Activated naive CD8-positive, alpha-beta T cell (primary cell): Measurements from ENCODE around the gene RBM24.
A peak's percentile ranks its signal among the peaks of the same experiment; 100 is the strongest.

Experiments
- H3K27ac Mint-ChIP-seq: one replicate; pipeline ENCODE4 v1.8.0; 2021; ENCODE audit warnings: mixed read lengths
- H3K27me3 Mint-ChIP-seq: one replicate; pipeline ENCODE4 v1.8.0; 2021; ENCODE audit warnings: mixed read lengths
- H3K36me3 Mint-ChIP-seq: one replicate; pipeline ENCODE4 v1.8.0; 2021; ENCODE audit warnings: mixed read lengths
- H3K4me1 Mint-ChIP-seq: one replicate; pipeline ENCODE4 v1.8.0; 2021; ENCODE audit warnings: low read depth, mixed read lengths
- H3K4me3 Mint-ChIP-seq: one replicate; pipeline ENCODE4 v1.8.0; 2021; ENCODE audit warnings: mild to moderate bottlenecking, mixed read lengths
- H3K9me3 Mint-ChIP-seq: one replicate; pipeline ENCODE4 v1.8.0; 2021; ENCODE audit warnings: low read depth, mixed read lengths

The RBM24 gene

DNA sequence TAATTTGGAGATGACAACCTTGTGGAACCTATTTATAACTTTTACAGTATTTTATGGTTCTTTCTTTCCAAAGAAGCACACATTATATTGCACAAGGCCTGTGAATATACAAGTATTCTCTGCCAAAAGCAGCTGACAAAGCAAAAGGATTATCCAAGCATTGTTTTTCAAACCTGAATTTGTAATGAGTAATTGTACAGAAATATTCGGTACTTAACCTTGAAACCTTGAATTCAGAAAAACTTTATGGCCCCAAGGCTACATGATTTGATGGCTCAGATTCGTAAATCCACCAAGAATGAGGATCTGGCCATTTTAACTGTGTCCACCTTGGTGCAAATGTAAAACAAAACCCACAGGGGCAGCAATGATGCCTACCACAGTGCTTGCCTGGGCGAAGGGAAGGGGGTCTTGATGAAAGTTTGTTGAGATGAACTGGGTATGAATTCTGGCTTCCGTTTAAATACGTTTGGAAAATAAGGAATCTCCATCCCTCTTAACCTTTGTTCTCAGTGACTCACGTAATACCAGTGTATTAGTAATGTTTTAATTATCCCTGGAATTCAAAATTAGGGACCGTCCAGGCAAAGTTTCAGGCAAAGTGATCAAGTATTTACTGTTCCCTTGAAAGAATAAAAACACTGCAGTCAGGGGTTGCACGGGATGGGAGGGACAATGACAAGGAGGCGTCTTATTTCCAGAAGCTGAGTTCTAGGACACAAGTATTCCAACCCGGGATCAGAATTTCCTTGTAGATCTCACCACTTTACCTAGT is 2.7 kb upstream of the RBM24 start:
- Mint-ChIP-seq H3K9me3 (no peaks in the 10 kb centered on the region), H3K27ac (no peak overlapping the region), H3K4me1 (peaks cover 14% of the 10 kb centered on the region), H3K4me3 (no peak overlapping the region), H3K27me3 (peaks cover 48% of the 10 kb centered on the region), H3K36me3 (no peaks in the 10 kb centered on the region)

DNA sequence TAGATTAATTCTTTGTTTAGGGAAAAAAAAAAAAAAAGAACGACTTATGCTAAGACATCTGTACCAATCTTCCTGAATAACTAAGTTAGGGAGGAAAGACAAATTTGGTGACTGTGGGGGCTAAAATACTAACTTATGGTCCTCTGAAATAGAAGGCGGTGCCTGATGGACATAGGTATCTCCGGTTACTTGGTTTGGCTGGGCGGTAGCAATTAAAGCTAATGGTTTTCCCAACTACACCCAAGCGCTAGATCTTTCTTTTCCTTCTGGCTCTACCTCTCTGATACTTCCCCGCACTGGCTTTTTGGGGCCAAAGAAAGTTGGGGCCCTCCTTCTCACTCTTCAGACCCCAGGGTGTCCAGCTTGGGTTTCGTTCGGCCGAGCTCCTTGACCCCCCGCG is 1.0 kb upstream of the RBM24 start:
- no peaks in the 10 kb centered on the region for H3K36me3 Mint-ChIP-seq
- peak overlapping the region; percentile 40 for H3K4me3 Mint-ChIP-seq
- peaks cover 50% of the 10 kb centered on the region for H3K27me3 Mint-ChIP-seq
- peaks cover 14% of the 10 kb centered on the region for H3K4me1 Mint-ChIP-seq
- no peaks in the 10 kb centered on the region for H3K9me3 Mint-ChIP-seq
- no peak overlapping the region for H3K27ac Mint-ChIP-seq

DNA sequence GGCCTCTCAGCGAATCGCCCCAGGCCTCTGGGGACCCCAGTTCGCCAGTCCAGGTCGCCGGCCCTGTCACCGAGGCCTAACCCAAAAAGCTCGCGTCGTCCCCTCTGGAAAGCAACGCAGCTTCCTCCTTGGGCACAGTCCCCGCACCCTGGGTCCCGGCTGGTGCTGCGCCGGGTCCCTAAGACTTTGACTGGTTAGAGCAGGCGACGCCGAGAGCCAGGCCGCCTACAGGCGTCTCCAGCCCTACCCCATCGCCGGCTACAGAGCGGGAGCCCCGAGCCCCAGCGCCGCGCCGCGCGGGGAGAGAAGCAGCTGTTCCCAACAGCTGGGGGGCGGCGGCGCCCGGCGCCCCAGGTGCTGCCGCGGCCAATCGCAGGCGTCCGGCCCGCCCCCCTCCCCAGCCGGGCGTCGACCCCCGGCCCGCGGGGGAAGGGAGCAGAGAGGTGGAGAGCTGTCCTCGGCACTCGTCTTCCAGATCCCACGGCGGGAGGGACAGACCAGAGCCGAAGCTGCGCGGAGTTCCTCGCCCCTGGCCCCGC is 540 bp upstream of the RBM24 start:
- no peaks in the 10 kb centered on the region for H3K9me3 Mint-ChIP-seq
- peaks cover 14% of the 10 kb centered on the region for H3K4me1 Mint-ChIP-seq
- H3K36me3 Mint-ChIP-seq = no peaks in the 10 kb centered on the region
- H3K4me3 Mint-ChIP-seq = peak overlapping the region; percentile 40
- H3K27ac Mint-ChIP-seq = no peak overlapping the region
- peaks cover 48% of the 10 kb centered on the region for H3K27me3 Mint-ChIP-seq

DNA sequence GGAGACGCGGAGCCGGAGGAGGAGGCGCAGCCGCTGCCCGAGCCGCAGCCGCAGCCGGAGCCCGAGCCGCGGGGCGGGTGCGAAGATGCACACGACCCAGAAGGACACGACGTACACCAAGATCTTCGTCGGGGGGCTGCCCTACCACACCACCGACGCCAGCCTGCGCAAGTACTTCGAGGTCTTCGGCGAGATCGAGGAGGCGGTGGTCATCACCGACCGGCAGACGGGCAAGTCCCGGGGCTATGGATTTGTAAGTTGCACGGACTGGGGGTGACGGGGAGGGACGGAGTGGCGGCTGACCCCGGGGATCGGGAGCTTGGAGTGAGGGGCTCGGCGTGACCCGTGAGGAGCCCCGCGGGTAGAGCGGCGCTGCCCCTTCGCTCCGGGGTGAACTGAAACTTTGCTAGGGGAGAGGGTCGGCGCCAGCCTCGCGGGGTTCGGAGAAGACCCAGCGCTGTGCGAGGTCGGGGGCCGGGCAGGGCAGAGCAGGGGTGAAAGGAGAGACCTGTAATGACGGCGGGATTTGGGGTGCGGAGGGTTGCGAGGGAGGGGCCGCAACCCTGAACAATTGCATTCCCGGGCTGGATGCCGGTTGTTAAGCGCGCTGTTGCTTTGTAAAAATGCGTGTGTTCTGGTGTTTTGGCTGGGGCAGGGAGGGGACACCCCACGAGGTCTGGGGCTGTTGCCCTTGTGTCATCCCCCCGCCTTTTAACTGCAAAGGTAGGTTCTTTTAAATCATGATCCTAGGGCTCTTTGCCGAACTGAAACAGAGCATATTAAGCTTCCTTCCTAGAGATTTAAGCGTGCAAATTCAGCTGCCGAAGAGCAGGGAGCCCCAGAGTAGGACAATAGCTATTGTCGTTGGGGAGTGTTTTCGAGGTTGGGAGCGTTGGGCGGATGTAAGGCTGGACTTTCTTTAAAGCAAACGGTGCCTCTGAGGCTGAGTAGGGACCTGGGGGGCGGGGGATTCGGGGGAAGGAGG is 628 bp downstream of the RBM24 start:
- H3K9me3 Mint-ChIP-seq = no peaks in the 10 kb centered on the region
- H3K27ac Mint-ChIP-seq = no peak overlapping the region
- no peaks in the 10 kb centered on the region for H3K36me3 Mint-ChIP-seq
- H3K4me1 Mint-ChIP-seq = peaks cover 14% of the 10 kb centered on the region
- peak overlapping the region; percentile 83 for H3K4me3 Mint-ChIP-seq
- H3K27me3 Mint-ChIP-seq = peaks cover 52% of the 10 kb centered on the region

DNA sequence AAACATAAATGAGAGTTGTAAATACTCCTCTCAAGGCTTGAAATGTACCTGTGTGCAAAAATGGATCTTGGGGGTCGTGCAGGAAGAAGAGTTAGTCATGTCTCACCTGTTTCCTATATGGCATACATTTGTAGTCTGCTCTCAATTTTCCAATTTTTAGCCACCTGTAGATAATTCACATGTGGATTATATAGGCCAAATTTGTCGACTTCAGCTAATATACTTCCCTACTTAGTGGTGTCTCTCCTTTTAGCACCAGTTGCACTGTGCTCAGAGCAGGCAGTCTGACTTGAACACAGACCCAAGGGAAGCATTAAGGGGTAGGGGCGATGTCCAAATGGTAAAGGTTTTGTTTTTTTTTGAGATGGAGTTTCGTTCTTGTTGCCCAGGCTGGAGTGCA is 1.9 kb downstream of the RBM24 start:
- H3K27ac Mint-ChIP-seq = no peak overlapping the region
- no peaks in the 10 kb centered on the region for H3K36me3 Mint-ChIP-seq
- H3K27me3 Mint-ChIP-seq = peaks cover 48% of the 10 kb centered on the region
- no peaks in the 10 kb centered on the region for H3K9me3 Mint-ChIP-seq
- peak overlapping the region; percentile 60 for H3K4me3 Mint-ChIP-seq
- H3K4me1 Mint-ChIP-seq = peaks cover 14% of the 10 kb centered on the region

DNA sequence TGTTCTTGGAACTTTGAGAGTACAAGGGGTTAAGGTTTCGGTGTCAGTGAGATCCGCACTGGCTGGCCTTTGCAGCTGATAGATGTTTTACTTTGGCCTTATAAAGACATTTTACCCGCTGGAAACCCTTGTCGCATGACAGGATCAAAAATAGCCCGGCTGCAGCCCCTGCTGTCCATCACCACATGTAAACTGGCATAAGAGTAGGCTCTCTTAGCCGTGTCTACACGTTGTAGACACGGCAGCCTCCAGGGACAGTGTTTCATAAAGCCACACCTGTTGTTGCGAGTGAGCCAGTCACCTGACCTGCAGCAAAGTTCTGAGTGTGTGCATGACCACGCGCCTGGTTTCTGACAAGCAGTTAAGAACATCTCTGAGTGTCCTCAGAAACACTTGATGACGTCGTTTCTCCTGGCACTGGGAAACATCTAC is 8.5 kb downstream of the RBM24 start:
- Mint-ChIP-seq H3K9me3 (no peaks in the 10 kb centered on the region), H3K36me3 (no peaks in the 10 kb centered on the region), H3K27ac (no peak overlapping the region), H3K4me1 (no peaks in the 10 kb centered on the region), H3K4me3 (no peak overlapping the region), H3K27me3 (peaks cover 21% of the 10 kb centered on the region)

DNA sequence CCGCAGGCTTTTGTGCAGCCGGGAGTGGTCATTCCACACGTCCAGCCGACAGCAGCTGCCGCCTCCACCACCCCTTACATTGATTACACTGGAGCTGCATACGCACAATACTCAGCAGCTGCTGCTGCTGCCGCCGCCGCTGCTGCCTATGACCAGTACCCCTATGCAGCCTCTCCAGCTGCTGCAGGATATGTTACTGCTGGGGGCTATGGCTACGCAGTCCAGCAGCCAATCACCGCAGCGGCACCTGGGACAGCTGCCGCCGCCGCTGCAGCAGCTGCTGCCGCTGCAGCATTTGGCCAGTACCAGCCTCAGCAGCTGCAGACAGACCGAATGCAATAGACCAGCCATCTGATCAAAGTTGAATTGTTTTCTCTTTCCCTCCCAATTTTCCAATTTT is 10.6 kb downstream of the RBM24 start:
- H3K4me1 Mint-ChIP-seq = no peaks in the 10 kb centered on the region
- no peaks in the 10 kb centered on the region for H3K9me3 Mint-ChIP-seq
- H3K36me3 Mint-ChIP-seq = no peaks in the 10 kb centered on the region
- peaks cover 12% of the 10 kb centered on the region for H3K27me3 Mint-ChIP-seq
- H3K27ac Mint-ChIP-seq = no peak overlapping the region
- H3K4me3 Mint-ChIP-seq = no peak overlapping the region

DNA sequence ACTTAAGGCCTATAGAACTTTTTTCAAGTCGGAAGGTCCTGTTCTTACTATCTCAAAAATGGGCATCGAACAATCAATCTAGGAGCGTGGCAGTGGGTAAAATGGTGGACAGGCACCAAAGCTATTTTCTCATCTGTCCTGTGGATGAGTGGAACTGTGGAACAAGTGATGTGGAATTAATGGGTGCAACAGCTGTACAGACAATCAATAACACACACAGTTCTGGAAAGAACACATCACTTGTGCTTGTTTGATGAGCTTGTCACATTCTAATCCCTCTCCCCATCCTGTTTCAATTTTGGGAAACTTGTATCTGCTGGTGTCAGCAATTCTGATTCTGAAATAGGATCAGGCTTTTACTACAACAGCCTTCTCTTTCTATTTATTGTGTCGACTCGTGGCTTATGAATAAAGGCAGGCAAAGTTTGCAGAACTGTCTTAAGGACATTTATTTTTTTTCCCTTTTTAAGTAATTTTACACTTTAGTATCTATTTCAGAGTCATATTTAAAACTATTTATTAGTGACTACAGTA is 11.5 kb downstream of the RBM24 start:
- Mint-ChIP-seq H3K27me3 (peaks cover 12% of the 10 kb centered on the region), H3K4me3 (no peak overlapping the region), H3K27ac (no peak overlapping the region), H3K4me1 (no peaks in the 10 kb centered on the region), H3K36me3 (no peaks in the 10 kb centered on the region), H3K9me3 (no peaks in the 10 kb centered on the region)

DNA sequence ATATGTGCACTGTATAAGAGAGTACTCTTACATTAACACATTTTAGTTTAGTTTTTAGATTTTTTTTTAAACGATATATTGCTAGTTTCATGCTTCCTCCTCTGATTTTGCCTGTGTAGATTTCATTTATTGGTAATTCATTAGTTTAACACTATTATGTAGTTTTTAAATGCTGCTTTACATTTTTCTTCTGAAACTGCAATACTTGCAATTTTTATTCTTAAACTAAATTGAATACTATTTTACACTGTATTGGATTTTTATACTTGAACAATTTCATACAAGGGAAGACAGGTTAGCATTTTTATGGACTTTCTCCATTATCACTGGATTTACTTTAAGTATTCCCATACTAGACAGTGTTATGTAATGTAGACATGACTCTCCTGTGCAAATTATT is 12.2 kb downstream of the RBM24 start:
- H3K9me3 Mint-ChIP-seq = no peaks in the 10 kb centered on the region
- peaks cover 12% of the 10 kb centered on the region for H3K27me3 Mint-ChIP-seq
- H3K27ac Mint-ChIP-seq = no peak overlapping the region
- H3K4me1 Mint-ChIP-seq = no peaks in the 10 kb centered on the region
- no peaks in the 10 kb centered on the region for H3K36me3 Mint-ChIP-seq
- no peak overlapping the region for H3K4me3 Mint-ChIP-seq

DNA sequence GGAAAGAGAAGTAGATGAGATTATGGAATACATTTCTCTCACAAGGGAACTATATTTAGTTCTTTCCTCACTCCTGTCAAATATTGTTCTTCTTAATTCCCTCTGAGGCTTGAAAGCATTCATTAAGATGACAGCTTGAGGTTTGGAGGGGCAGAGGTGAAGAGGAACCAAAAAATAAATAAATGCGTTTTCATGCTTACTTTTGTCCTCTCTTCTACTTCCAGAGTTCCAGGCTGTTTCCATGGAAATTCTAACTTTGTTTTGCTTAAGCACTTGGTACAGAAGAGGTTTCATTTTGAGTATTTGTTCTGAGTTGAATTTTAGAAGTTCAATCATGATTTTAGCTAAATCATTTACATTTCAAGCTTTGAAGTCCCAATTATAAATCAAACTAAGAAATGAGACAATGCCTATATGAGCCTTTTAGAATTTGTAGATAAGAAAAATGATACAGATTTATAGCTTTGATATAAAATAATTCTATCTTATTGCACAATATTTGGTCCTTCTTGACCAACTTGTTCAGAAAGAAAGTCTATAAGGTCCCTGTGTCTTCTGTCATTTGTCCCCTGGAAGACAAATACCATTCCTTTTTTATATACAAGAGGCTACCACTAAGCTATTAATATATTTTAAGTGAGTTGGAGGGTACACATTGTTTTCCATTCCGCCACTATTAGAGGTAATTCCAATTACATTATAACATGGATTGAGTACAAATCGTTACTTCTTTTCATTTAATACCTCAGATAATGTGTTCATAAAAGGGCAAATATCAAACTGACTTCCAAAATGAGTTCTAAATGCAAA is 16.3 kb downstream of the RBM24 start:
- no peak overlapping the region for H3K4me3 Mint-ChIP-seq
- H3K4me1 Mint-ChIP-seq = no peaks in the 10 kb centered on the region
- H3K27ac Mint-ChIP-seq = no peak overlapping the region
- H3K9me3 Mint-ChIP-seq = peaks cover 3% of the 10 kb centered on the region
- H3K27me3 Mint-ChIP-seq = peaks cover 12% of the 10 kb centered on the region
- H3K36me3 Mint-ChIP-seq = no peaks in the 10 kb centered on the region

DNA sequence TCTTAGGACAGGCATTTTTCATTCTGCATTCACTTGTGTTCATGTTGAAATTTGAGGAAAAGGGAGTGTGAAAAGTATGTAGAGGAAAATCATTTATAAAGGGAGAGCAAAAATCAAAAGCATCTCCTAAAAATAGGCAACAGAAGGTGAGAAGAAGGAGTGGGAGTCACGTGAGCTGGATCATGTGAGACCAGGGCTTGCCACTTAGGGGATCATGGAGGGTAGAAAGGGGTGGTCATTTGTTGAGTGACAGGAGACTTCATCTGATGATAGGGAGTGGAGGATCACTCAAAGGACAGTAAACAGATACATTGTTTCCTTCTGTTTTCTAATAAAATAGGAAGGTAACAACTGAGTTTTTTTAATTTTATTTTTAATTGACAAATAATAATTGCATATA is 17.1 kb downstream of the RBM24 start:
- Mint-ChIP-seq H3K27ac (no peak overlapping the region), H3K27me3 (peaks cover 12% of the 10 kb centered on the region), H3K9me3 (peaks cover 3% of the 10 kb centered on the region), H3K4me1 (no peaks in the 10 kb centered on the region), H3K4me3 (no peak overlapping the region), H3K36me3 (no peaks in the 10 kb centered on the region)

DNA sequence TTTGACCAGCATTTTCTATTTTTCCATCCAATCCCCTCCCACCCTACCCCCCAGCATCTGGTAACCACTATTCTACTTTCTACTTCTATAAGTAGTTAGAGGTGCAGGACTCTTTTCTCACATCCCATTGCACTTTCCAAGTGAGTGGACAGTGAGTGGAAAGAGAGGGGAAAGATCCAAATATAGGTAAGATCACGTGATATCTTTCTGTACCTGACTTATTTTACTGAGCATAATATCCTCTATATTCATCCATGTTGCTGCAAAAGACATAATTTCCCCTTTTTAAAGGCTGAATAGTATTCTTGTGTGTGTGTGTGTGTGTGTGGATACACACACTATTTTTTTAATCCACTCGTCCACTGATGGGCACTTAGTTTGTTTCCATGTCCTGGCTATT is 18.1 kb downstream of the RBM24 start:
- peaks cover 3% of the 10 kb centered on the region for H3K9me3 Mint-ChIP-seq
- H3K27ac Mint-ChIP-seq = no peak overlapping the region
- H3K27me3 Mint-ChIP-seq = peaks cover 12% of the 10 kb centered on the region
- no peaks in the 10 kb centered on the region for H3K36me3 Mint-ChIP-seq
- no peak overlapping the region for H3K4me3 Mint-ChIP-seq
- H3K4me1 Mint-ChIP-seq = no peaks in the 10 kb centered on the region

DNA sequence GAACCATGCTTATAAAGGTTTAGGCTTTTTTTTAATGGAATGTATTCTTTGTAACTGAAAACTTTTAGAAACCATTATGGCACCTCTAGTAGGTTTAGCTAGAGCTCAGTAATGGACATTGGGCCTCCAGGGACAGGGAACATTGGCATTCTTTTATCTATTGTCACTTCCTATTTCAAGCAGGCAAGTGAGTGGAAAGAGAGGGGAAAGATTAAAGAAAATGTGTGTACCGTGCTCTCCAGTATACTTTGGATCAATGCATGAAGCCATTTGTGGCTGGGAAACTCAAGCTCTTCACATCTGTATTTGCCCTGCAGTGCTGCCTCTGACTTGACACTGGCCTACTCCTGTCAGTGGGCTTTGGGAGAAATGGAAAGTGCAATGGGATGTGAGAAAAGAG is 18.6 kb downstream of the RBM24 start:
- H3K27me3 Mint-ChIP-seq = peaks cover 12% of the 10 kb centered on the region
- no peaks in the 10 kb centered on the region for H3K4me1 Mint-ChIP-seq
- H3K4me3 Mint-ChIP-seq = no peak overlapping the region
- no peak overlapping the region for H3K27ac Mint-ChIP-seq
- H3K36me3 Mint-ChIP-seq = no peaks in the 10 kb centered on the region
- H3K9me3 Mint-ChIP-seq = peaks cover 3% of the 10 kb centered on the region

DNA sequence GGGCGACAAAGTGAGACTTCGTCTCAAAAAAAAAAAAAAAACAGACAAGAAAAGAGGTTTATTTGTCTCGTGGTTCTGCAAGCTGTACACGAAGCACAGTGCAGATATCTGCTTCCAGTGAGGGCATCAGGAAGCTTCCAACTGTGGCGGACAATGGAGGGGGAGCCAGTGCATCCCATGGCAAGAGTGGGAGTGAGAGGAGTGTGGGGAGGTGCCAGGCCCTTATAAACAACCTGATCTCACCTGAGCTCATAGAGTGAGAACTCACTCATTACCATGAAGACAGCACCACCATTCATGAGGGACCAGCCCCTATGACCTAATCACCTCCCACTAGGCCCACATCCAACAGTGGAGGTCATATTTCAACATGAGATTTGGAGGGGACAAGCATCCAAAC is 19.5 kb downstream of the RBM24 start:
- Mint-ChIP-seq H3K4me1 (no peaks in the 10 kb centered on the region), H3K36me3 (no peaks in the 10 kb centered on the region), H3K9me3 (peaks cover 3% of the 10 kb centered on the region), H3K27ac (no peak overlapping the region), H3K4me3 (no peak overlapping the region), H3K27me3 (peaks cover 9% of the 10 kb centered on the region)
